GM21390 (cell line): ENCODE results near the gene DNAH17.

Source experiments
- ATAC-seq: cut with Tn5 transposase; IDR thresholded peaks from one replicate; pipeline ENCODE4 v1.9.1; 2021; ENCODE audit not compliant: unreplicated experiment

Gene DNAH17

DNA sequence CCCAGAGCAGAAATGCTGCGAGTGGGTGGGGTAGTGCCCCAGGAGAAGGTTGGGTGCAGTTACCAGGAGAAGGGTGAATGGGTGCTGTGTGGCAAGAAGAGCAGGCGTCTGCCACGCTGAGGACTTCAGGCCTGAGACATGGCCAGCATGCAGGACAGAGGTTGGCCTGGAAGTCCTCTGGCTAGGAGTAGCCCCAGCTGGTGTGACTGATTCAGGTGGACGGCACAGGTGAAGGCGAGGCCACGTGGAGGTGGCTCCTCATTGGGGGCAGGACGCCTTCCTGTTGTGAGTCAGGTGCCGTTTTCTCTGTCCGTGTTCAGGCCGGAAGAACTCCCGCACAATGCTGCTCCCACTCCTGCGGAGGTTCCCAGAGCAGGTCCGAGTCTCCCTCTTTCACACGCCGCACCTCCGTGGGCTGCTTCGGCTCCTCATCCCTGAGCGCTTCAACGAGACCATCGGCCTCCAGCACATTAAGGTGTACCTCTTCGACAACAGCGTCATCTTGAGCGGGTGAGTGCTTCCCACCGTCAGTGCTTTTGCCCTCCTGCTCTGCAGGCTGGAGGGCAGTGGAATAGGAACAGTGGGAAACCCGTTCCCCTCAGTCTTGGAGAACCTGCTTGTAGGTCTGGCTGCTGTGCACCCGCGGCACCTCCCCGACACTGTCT is 178.0 kb downstream of the DNAH17 start:
- no peak for ATAC-seq

DNA sequence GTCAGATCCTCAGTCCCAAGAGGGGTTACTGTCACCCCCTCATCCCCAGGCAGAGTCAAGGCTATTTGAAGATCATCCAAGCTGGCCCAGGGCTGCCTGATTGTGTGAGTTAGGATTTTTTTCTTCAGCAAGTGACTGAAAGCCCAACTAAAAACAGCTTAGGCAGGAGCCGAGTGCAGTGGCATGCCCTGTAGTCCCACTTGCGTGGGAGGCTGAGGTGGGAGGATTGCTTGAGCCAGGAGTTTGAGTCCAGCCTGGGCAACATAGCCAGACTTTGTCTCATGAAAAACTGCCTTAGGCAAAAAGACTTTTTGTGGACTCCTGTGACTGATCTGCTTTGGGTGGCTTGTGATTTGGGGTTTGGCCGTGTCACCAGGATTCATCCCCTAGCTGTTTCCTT is 178.8 kb downstream of the DNAH17 start:
- ATAC-seq, result no peak

DNA sequence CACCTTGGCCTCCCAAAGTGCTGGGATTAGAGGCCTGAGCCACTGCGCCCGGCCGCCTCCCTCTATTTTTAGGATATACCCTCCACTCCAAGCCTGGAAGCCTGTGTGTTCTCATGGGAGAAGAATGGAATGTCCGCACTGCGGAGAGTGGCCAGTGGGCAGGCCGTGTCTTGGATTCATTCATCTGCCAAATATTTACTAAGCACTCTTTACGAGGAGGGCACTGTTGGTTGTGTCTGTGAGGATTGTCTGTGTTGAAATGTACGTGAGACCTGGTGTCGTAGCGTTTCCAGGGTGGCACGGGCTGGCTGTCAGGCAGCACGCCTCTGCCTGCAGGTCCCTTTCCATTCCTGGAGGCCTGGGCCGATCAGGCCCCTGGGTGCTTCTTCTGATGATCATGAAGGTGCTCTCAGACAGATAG is 179.5 kb downstream of the DNAH17 start:
- ATAC-seq, result no peak

DNA sequence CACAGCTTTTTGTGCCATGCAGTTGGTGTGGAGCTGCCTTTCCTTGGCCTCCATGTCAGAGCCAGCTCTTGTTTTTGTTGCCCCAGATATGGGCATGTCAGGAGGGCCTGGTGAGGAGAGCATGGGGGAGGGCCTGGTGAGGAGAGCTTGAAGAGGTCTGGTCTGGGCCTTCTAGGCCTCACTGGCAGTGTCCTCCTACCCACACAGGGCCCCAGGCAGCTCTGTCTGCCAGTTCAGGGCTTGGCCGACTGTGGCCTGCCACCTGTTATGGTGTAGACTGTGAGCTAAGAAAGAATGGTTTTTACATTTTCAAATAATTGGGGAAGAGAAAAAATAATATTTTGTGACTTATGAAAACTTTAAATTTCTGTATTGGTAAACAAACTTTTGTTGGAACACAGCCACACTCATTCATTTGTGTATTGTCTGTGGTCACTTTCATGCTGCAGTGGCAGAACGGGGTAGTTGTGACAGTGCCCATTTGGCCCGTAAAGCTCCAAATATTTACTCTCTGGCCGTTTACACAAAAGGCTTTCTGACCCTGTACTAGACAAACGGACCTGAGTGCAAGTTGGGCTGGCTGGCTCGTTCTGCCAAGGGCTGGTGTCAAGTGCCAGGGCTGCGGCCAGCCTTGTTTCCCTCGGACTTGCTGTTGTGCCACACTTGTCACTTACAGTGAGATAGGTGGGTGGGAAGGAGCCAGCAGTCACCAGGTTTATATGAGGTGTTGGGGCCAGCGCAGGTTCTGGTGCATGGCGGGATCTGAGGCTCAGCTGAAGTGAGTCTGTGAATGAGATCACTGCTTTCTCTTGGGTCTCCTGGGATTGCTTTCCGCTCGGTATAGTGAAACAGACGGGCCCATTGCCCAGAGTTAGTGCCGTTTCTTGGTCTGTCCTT is 180.5 kb downstream of the DNAH17 start:
- no peak for ATAC-seq

DNA sequence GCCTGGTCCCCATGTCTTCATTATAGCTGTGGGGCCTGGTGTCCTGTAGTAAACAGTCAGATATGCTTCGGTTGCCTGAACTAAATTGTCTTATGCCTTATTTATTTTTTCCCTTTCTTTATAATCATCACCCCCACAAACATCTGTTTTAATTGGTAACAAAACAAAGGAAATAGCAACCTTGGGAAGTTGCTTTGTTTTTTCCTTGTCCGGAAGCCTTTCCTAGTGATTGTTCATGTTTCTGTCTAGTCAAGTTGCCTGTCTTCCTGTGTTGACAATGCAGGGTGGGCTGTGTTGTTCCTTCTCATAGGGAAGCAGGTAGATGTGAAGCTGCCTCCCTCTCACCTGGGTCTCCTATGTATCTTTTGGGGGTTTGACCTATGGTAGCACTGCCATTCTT is 182.0 kb downstream of the DNAH17 start:
- ATAC-seq, result no peak

DNA sequence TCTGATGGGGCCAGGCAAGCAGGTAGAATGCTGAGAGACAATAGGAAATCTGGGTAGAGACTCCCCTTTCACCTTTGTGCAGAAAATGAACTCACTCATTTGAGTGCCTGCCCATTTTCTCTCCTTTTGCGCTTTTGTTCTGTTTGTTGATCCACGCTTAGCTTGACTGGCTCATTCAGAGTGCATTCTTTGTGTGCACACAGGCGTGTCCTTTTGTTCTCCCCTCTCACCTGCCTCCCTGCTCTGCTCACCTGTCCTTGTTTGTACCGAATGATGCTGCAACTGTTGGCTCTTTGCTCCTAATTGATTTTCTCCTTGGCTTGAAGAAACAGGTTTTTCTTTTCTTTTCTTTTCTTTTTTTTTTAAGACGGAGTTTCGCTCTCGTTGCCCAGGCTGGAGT is 183.0 kb downstream of the DNAH17 start:
- no peak for ATAC-seq

DNA sequence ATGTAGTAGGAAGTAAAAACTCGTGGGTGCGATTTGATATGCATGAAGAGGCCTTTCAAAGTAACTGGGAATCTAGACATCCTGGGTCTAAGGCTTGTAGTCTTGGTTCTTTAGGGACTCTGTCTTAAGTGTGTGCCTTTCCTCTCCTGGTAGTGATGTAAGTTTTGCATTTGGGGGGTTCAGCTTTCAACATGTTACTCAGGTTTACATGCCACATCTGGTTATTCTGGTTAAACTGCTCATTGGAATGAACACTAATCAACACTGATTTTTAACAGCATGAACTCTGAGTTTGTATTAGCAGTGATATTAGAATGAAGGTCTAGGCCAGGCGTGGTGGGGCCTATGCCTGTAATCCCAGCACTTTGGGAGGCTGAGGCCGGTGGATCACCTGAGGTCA is 183.6 kb downstream of the DNAH17 start:
- ATAC-seq, result no peak

DNA sequence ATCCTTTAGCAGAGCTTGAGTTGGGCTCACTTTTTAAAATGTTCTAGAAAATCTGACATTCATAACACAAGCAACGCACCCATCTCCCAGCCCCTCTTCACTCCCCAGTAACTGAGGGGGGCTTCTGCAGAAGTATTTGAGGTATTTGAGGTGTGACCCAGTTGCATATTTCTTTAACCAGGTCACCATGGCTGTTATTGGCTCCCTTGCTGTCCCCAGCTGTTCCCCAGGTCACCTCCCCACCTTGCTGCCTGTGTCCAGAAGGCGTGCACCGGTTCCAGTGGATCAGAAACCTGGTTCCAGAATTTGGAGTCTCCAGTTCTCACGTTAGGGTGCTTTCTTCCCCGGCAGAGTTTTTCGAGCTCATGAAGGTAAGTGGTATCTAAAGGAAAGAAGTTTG is 184.9 kb downstream of the DNAH17 start:
- ATAC-seq, result no peak

DNA sequence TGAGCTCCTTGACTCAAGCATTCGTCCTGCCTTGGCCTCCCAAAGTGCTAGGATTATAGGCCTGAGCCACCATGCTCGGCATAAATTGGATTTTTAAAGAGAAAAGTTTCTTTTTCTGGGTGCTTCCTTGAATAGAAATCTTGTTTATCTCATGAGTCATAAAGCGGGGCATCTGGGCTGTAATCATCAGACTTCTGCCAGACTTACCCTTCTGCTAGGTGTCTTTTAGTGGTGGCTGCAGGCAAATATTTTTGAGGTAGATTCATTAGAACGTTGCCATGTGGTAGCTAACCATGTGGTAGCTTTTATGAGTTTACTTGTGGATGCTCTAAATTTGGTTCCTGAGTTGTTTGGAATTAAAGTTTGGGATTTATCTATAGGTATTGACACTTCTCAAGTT is 185.4 kb downstream of the DNAH17 start:
- ATAC-seq, result no peak

DNA sequence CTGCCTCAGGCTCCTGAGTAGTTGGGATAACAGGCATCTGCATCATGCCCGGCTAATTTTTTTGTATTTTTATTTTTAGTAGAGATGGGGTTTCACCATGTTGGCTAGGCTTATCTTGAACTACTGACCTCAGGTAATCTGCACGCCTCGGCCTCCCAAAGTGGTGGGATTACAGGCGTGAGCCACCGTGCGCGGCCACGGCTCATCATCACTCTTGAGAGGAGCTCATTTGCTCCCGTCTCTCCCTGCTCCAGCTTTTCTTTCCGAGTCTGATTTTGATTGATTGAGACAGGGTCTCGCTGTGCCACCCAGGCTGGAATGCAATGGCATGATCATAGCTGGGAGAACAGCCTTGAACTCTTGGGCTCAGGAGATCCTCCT is 186.2 kb downstream of the DNAH17 start:
- ATAC-seq, result no peak

DNA sequence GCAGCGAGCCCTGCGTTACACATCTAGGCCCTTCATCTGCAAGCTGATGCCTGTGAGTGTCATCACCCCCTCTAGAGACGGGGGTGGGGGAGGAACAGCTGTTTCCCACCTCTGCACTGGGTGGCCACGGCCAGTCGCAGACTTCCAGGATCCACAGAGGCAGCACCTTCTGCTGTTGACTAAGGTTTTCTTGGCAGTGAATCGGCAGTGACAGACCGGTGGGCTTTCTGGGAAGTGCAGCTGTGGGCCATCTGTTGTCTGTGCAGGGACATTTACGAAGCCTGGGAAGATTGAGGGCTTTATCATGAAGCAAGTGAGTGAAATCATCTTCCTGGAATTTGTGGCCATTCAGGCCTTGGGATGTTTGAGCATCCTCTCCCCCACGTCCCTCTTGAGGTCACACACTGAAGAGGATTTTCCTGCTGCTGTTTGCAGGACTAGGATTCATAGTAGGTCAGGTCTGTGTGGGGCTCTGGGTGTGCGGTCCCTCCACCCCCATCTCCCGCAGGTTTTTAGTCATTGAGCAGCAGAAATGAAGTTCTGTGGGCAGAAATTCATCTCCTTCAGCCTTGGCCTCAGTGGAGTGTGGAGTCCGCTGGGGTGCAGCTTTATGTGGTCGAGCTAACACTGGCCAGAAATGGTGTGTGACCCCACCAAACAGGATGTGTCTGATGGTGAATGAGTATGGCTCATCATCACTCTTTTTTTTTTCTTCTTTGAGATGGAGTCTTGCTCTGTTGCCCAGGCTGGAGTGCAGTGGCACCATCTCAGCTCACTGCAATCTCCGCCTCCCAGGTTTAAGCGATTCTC is 186.8 kb downstream of the DNAH17 start:
- ATAC-seq, result no peak

DNA sequence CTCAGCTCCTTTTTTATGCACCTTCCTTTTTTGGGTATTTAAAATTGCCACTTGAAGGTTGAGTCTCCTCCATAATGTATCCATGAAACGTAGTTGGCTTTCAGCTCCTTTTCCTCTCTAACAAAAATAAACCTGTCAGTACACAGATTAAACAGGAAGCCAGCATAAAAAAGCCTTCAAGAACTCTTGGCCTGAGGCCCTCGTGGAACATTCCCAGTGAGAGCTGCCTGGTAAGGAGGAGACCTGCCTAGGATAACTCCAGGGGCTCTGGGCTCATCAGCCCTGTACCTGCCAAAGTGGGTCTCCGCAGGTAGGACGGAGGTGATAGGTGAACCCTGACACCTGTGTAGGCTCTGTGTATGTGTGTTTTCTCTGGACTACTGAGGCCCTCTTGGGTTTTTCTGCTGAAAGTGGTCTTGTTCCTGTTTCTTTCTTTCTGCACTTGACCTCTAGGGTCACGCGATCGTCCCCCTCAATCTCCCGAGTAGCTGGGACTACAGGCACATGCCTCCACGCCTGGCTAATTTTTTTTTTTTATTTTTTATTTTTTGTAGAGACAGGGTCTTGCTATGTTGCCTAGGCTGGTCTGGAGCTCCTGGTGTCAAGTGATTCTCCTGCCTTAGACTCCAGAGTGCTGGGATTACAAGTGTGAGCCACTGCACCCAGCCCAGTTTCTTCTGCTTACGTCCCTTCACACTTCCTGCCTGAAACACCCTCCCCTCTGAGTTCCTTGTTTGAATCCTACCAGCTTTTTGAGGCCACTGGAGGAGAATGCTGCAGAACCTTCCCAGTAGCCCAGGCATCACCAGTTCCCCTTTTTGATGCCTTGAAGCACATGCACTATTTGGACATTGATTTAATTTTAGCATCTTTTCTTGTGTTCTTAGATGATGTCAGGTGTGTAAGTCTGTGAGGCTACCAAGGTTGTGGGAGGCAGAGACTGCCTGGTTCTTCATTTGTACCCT is 188.9 kb downstream of the DNAH17 start:
- ATAC-seq, result no peak

DNA sequence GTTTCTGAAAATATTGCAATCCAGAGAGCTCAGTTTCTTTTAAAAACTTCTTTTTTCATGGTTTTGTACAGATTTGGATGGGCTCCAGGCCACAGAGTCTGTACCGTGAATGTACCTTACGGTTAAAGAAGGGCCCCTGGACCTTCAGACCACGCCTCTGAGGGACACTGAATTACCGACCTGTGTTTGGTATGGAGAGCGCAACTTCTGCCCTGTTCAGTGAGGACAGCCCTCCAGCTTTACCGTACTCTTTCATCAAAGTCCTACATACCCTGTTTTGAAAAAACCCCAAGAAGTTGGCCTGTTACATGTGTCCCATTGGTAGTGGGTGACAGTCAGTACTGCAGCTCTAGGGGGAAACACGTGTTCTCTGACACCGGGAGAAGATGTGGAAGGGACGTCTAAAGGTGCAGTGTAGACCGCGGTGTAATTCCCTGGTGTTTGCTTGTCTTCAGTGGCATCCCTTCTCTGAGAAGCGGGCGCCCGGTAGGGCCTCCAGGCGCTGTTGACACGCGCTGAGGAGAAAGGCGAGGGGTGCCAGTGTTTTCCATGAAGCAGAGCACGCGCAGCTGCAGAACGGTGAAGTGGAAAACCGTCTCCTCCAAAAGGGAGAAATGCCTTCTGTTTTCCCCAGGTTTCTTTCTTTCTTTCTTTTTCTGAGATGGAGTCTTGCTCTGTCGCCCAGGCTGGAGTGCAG is 192.6 kb downstream of the DNAH17 start:
- ATAC-seq, result peak; percentile 21

DNA sequence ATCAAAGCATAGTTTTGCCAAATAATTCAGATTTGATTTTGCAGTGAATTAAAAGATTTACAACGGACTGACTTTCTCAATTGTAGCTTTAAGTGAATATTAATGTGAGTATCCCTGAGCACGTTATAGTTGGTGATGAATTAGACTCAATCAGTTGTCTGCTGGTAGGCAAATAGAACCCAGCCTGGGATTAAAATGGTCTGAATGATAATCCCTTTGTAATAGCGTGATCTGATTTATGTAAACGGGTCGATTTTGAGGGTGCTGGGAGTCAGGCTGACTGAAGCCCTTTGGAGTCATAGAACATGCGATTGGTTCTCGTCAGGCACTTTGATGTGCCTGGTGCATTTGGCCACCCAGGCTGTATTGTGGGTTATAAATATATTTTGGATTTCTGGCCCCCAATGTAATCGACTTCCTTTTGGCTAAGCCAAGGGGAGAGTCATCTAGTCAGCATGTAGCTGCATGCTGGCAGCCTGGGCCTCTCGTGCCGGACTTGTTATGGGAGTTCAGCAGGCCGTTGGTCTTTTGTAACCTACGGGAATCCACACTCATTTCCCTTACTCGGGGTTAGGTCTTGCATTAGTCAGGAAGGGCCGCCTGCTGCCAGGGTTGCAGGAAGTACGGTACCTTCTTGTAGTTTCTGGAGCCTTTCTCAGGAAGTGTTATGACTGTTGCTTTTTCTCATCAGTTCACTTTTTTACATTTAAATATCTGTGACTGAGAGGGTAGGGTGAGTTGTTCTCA is 193.3 kb downstream of the DNAH17 start:
- ATAC-seq, result peak; percentile 41

DNA sequence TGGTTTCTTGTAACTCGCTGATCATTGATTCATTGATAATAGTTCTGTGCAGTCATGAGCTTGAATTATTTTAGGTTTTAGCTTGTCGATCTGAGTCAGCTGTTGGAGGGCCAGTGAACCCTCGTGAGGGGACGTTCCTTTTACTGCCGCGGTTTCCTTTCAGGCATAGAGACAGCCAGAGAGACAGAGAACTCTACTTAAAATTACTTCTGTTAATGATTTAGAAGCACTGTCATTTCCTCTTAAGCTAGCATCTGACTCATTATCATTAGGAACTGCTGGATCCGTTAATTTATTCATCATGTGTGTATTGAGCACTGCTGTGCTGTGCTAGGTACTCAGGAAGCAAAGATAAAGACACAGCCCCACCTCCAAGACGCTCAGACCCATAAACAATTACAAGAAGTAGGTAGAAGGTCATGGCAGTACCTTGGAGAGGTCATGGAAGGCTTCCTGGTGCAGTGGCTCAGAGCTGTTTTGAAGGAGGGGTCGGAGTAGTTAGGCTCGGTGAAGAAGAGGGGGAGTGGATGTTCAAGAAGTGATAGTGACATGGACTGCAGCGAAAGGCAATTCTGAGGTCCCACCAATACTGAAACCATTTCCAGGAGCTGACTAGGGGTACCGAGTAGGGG is 195.5 kb downstream of the DNAH17 start:
- no peak for ATAC-seq

DNA sequence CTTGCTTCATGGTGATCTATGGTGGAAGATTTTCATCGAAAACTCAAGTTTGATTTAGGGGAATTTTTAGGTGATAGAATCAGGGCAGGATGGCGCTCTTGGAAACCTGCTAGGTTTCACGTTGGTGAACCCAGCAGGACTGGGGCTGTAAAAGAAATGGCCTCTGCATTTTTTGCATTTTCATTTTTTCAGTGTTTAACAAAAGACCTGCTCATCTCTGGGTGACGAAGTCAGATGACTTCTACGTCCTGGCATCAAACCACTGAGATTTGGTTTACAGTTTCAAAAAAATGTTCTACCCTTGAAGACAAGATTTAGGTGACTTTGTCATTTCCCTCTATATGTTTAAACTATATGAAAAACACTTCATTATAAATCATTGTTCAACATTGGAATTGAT is 196.8 kb downstream of the DNAH17 start:
- no peak for ATAC-seq

DNA sequence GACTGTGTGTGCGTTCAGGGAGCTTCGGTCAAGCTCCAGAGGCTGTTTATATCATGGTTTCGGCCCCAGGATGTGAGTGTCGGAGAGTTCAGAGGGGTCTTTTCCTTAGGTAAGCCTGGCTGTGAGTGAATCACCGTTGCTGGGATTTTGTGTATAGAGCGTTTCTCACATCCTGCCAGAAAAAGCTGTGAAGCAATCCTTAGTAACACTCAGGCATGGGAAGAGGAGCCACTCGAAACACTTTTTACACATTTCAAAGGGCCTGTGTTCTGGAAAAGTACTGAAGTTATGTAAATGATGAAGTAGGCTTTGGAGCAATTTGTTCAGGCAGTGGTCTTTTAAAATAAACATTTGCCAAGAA is 198.1 kb downstream of the DNAH17 start:
- no peak for ATAC-seq

DNA sequence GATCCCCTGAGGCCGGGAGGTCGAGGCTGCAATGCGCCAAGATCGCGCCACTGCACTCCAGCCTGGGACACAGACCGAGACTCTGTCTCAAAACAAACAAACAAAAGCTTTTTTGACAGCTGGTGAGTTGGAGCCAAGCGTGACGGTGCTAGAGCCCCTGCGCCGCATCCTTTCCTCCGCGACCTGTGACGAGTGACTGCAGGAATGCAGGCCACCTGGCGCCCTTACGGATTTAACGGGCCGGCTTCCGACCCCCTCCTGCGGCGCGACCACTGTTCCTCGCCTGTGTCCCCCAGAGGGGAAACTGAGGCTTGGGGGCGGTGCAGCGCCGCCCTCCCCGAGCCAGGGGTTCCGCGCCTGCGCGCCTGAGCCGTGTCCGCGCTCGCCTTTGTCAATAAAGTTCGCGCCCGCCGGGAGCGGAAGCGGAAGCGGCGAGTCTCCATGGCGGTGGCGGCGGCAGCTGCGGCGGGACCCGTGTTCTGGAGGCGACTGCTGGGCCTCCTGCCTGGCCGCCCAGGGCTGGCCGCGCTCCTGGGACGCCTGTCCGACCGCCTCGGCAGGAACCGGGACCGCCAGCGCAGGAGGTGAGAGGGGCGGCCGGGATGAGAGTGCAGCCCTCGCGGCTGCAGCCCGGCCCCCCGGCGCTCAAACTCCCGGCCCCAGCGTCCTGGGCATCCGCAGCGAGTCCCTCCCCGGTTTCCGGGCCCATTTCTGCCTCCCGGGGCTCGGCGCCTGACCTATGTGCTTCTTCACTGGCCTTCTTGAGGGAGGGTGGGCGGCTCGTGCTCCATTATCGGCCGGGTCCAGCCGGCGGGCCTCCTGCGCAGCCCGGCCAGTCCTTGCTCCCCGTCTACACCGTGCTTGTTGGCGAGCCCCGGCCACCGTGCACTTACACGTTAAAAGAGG is 198.7 kb downstream of the DNAH17 start, which contains the start of gene PGS1:
TSS of gene PGS1 (plus strand) at position 425 of the 906 bp plus-strand sequence. CDS start at position 442, 17 bp downstream.
- no peak for ATAC-seq
